CD1c-positive myeloid dendritic cell (primary cell): ENCODE results near the gene DOK5.

Source experiments
- DNase-seq: peaks from one replicate; pipeline ENCODE4 v3.0.0-alpha.2; 2016; ENCODE audit errors: extremely low spot score

The DOK5 gene

GRCh38 chr20:54557806-54558590 lies 82.6 kb downstream of the DOK5 start:
- no peak for DNase-seq

DNA sequence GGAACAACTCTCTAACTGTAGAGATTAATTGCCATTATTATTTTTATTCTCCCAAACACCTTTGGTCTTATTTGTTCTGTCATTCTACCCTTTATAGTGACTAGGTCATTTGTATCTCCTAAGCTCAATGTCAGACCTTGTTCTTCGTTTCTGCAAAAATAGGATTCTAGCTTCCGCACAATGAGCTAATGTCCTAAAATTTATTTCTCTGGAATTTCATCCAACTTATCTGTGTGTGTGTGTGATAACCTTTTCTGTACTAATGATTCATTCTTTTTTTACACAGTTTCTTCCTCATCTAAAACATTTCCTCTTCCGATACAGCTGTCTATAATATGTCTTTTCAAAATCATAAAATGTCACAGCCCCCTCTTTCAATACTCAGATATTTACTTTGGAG lies 84.5 kb downstream of the DOK5 start:
- no peak for DNase-seq

DNA sequence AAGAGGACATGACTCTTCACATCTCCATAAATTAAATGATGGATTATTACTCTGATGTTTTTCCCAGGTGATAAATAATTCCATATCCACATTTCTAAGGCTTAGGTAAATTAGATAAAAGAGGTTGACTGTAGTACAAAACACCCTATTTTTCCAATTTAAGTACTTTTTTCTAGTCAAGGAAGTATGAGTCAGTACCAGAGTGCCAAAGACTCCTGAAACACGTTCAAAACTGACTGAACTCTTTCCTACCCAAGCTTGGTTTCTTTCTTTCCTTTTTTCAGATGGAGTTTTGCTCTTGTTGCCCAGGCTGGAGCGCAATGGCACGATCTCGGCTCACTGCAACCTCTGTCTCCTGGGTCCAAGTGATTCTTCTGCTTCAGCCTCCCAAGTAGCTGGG lies 85.0 kb downstream of the DOK5 start:
- no peak for DNase-seq

DNA sequence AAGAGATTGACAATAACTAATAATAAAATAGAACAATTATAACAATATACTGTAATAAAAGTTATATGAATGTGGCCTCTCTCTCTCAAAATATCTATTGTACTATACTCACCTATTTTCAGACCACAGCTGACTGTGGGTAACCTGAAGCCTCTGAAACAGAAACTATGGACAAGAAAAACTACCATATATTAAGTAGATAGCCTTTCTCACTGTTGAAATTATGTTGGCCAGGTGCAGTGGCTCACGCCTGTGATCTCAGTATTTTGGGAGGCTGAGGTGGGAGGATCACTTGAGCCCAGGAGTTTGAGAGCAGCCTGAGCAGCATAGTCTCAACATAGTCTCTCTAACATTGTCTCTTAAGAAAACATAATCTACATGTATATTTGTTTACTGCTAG lies 89.9 kb downstream of the DOK5 start:
- DNase-seq: no peak

- no peak for DNase-seq
Observed at GRCh38 chr20:54566031-54566688, 90.8 kb downstream of the DOK5 start.

DNA sequence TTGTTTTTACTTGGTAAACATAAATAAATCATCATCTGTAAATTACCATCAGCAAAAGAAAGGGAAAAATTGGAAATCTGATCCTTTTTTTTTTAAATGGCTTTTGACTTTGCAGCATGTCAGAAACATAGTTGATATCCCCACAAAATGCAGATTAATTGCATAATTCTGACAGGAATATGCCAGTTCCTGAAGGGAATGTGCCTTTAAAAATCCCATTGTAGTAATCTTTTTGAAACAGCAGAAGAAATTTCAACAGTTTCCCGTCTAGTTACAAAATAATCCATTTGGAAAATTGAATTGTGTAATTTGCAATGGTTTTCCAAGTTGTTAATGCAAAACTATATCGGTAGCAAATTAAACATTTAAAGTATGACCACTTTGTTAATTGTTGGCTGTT lies 95.2 kb downstream of the DOK5 start:
- DNase-seq: no peak

DNA sequence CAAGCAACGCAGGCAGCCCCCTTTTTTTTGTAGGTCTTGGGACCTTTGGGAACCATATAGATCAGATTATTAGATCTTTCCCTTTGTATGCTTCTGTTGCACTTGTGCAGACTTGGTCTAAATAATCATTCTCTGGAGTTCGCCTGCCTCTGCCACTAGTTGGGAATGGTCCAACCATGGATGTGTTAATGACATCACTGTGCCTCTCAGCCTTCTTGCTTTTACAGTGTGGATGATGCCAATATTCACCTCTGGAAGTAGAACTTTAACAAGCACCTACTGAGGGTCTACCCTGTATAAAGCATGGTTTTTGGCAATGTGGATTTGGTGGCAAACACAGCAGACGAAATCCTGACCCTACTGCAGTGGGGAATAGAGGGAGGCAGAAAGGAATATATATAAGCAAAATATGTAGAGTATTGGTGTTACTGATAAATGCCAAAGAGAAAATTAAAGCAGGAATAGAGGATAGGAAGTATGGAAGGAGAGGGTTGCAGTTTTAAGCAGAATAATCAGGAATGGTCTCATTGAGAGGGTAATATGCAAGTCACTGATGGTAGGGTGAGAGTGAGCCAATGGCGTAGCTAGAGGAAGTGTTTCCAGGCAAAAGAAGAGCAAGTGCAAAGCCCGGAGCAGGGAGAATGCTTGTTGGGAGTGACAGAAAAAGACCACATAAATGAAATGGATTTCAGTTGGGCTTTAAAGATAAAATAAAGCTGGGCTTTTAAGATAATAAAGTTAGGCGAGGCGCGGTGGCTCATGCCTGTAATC lies 97.5 kb downstream of the DOK5 start:
- no peak for DNase-seq

GRCh38 chr20:54573838-54574237 lies 98.4 kb downstream of the DOK5 start:
- no peak for DNase-seq

DNA sequence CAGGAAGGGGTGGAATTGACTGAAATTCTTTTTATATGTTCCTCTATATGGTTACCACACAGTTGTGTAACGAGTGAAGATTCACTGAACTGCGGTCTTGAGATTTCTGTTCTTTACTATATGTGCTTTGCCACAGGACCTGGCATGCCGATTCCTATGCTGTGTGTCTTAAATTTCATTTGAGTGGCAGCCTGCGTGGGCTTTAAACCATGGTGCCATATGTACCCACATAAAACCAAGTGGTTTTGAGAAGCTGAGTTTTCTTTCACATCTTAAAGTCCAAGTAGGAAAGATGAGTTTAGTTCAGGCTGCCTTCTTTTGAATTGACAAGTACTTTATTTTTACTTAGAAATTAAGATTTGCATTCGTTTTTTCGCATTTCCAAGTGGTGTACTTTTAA lies 101.1 kb downstream of the DOK5 start:
- no peak for DNase-seq

- DNase-seq: no peak
Observed at GRCh38 chr20:54577637-54578036, 102.2 kb downstream of the DOK5 start.

DNA sequence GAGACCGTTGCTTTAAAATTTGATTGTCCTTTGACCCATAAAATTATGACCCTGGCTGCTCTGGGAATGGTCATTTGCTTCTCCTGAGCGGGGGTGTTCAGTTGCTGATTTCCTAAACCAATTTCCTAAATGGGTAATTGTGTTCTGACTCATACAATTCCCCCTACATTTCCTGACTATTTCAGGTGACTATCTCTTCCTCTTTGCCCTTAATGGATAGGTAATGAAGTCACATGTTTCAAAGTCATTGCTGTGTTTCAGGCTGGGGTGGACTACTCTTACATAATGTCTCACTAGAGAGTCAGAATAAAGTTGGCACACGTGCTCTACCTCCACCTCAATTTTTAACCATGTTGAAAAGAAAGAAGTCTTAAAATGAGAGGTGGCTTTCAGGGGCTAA lies 109.8 kb downstream of the DOK5 start:
- DNase-seq: no peak

GRCh38 chr20:54587408-54587807 lies 112.0 kb downstream of the DOK5 start:
- no peak for DNase-seq

GRCh38 chr20:54589402-54590030 lies 114.1 kb downstream of the DOK5 start:
- DNase-seq: no peak

DNA sequence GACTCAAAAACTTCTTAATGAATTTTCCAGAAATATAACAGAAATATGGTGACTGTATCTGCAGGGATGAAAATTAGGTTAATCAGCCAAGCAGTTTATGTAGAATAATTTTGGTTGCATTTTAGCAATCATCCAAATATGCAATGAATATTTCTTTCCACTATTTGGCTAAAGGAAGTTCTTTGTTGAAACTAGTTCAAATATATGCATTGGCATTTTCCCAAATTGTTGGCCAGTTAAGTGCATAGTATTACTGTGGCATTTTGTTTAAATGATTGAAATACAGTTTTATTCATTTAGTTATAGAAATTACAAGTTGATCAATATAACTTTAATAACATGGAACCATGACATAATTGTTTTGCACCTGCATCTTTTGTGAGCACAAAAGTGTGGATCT lies 115.5 kb downstream of the DOK5 start:
- no peak for DNase-seq

DNA sequence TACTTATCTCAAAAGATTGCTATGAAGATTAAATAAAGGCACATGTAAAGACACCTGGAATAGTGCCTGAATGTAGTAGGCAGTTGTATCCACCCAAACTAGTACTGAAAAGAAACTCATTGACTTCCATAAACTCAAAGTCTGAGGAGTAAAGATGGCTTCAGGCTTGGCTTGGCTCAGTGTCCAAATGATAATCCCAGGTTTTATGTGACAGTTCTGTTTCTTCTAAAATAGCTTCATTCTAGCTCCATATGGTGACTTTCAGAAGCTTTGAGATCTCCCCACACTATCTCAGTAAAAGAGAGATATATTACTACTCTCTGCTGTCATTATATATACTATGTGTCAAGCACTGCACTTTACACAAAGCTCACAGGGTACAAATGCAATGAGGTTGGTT lies 121.3 kb downstream of the DOK5 start:
- DNase-seq: no peak

DNA sequence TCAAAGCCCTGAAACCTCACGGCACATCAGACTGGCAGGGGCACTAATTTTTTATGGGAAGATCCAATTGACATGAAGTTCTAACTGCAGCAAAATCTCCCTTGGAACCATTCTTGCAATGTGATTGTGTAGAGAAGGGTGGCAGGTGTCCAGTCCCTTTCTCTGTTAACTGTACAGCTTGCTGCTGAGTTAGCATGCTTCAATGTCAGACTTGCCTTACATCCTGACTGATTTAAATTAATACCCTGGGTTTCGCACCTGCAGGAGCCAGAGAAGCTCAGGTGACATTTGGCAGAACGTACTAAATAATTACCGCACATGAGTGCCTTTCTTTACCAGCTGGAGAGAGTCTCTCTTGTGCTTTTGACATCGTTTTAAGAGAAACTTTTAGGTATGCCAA lies 123.0 kb downstream of the DOK5 start:
- DNase-seq: no peak

DNA sequence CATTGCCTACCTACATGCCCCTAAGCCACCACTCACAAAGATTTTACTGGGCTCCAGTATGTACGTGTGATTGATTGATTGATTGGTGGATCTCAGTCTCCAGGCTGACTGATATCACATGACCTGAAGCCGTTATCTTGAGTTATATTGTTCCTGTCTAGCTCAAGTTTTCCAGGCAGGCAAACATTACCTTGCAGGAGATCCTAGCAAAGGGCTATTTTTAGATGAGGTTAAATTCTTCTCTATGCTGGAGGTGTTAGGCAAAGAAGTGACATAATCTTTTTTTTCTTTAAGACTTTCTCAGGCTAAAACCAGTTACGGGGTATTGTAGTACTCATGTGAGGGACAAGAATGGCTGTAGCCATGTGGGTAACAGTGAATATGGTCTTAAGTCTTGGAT lies 125.2 kb downstream of the DOK5 start:
- no peak for DNase-seq

GRCh38 chr20:54601831-54602515 lies 126.6 kb downstream of the DOK5 start:
- no peak for DNase-seq

DNA sequence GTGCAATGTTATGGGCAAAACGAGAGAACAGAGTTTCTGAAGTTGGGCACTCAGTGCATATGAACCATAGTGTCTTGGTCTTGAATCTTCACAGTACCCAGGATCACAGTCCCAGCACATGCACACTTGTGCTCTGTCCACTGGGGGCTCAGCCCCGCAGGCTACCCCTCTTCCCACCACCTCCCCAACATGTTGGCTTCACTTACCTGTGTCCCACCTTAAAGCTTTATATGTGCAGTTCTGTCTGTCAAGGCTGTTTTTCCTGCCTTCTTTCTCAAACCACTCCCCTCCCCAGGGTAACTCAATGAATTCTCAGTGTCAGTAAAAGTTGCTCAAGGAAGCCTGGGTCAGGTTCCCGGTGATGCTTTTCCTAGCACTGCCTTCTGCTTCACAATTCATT lies 129.9 kb downstream of the DOK5 start:
- DNase-seq: no peak

GRCh38 chr20:54606380-54606779 lies 131.0 kb downstream of the DOK5 start:
- peak; percentile 52 for DNase-seq

DNA sequence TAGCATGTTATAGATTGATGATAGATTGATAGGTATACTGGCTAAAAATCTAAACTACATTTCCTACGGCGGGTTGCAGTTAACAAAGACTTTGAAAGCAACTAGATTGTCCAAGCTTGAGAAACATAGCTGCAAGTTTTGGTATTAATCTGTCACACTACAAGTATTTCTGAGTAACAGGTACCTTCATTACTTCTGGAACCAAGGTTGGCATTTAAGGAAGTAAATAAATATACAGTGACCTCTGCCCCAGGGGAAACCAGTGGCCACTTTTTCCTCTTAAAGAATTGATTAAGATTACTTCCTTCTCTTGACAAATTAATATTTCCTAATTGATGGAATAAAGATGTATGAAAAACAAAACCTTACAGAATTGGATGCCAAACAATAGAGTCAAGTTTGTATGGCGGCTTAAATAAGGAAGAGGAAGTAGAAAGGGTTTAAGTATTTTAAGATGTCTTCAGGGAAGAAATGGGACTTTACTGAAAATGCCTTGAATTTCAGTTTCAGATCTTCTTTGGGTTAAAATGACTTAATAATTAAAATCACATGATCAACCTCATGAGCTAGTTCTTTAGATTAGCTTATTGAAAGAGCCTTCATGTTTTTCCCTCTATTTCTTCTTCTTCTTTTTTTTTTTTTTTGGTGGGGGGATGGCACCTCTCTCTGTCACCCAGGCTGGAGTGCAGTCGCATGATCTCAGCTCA lies 132.8 kb downstream of the DOK5 start:
- peak; percentile 69 for DNase-seq
